ENCODE results near the gene CYTH3.

Gene CYTH3

GRCh38 chr7:6182993-6183392, 89.4 kb downstream of the CYTH3 start:
- DNase-seq = no peak

DNA sequence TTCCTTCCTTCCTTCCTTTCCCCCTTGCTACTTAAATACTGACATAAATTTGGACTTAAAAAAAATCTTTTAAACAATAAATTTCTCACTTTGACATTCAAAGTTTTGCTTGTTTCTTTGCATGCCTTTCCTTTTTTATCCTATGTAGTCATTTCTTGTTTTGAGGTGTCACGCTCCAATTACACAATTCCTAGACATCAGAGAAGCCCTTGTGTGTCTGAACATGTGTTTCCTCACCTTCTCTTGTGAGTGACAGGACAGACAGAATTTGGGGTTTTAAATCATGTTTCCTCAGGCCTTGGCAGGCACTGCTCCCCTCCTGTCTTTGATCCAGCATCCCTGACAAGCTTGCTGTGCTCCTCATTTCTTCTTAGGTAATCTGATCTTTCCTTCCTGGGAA, 91.3 kb downstream of the CYTH3 start:
- DNase-seq = no peak

- DNase-seq = no peak
These were observed 92.1 kb downstream of the CYTH3 start for GRCh38 chr7:6180344-6180725.

- no peak for DNase-seq
These were observed 92.6 kb downstream of the CYTH3 start for GRCh38 chr7:6179620-6180343.

- DNase-seq = no peak
These were observed 94.0 kb downstream of the CYTH3 start for GRCh38 chr7:6178298-6179029.

GRCh38 chr7:6175645-6176044, 96.8 kb downstream of the CYTH3 start:
- DNase-seq = no peak

- DNase-seq = no peak
These were observed 99.5 kb downstream of the CYTH3 start for GRCh38 chr7:6172910-6173295.

- DNase-seq = no peak
These were observed 100.1 kb downstream of the CYTH3 start for GRCh38 chr7:6172224-6172909.

DNA sequence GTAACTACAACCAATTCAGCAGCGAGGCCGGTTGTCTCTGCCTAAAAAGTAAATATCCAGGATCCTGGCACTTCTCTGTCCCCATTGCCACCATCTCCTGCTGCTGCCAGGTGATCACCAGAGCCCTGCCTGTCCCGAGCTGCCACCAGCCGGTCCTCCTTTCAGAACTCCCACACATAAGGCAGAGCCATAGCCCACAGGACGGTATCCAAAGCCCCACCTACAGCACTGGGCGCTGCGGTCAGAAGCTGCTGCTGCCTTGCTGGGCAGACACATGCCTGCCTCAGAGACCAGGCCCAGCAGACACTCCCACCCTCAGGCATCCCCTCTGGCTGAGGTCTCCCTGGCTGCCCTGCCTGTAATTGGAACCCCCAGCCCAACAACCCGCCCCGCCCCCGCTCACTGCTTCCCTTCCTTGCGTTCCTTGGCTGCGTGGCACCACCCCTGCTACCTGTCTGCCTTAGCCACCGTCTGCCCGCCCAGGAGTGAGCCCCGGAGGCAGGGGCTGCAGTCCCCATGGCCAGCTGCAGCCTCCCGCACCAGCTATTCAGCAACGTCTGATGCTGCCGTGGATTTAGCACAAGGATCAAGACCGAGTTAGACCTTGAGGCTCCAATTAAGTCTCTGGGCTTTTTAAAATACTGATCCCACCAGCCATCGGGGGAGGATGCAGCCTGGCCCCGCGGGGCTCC, 100.7 kb downstream of the CYTH3 start:
- DNase-seq = no peak

DNA sequence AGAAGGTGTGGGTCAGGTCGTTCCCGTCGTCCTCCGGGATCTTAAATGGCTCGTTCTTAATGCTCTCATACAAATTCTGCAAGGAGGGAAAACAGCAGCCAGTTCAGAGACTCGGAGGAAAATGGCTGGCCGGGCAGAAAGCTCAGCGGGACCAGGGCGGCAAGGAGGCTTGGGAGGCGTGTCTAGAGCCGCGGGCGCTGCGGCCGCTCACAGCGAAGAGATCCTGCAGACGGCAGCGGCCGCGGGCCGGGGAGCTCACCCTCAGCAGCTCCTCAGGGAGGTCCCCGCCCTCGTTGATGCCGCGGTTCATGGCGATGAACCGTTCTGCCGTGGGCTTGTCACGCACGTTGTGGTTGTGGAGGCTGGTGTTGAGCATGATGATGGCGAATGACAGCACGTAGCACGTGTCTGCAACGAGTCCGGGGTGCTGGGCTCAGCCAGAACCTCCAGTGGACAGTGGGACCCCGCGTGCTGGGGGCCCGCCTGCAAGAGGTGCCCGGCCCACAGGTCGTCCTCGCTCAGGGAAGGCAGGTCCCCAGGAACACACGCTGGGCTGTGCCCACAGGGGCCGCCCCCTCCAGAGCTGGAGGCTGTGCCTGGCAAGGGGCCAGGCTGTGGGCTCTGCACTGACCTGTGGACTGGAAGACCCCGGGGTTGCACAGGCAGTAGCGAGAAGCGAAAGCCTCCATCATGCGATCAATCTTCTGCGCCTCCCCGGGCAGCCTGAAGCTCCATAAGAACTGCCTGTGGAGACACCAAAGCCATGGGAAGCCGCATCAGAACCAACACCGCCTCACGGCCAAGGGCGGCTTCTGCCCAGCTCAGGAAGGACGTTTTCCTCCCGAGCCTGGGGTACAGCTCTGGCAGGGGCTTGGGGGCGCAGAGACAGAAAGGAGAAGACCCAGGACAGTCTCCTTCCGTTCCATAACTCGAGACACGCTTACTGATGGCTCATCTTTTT, 101.6 kb downstream of the CYTH3 start:
- no peak for DNase-seq

- DNase-seq = no peak
These were observed 102.5 kb downstream of the CYTH3 start for GRCh38 chr7:6169805-6170520.

DNA sequence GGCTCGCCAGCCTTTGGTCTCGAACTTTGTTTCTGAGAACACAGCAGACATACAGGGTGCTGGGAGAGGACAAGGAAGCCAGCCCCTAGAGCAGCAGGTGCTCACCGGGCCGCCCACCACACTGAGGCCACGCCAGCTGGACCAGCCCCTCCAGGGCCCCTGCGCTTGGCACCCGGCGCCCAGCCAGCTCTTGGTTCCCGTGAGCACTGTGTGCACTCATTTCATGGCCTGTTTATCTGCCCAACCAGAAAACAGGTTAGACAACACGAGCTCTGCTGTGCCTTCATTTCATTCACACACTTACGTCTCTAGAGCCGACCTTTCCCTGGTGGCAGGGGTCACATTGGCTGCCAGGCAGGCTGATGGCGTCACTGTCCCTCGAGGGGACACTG, 104.0 kb downstream of the CYTH3 start:
- DNase-seq = no peak

- no peak for DNase-seq
These were observed 104.6 kb downstream of the CYTH3 start for GRCh38 chr7:6167587-6168476.

DNA sequence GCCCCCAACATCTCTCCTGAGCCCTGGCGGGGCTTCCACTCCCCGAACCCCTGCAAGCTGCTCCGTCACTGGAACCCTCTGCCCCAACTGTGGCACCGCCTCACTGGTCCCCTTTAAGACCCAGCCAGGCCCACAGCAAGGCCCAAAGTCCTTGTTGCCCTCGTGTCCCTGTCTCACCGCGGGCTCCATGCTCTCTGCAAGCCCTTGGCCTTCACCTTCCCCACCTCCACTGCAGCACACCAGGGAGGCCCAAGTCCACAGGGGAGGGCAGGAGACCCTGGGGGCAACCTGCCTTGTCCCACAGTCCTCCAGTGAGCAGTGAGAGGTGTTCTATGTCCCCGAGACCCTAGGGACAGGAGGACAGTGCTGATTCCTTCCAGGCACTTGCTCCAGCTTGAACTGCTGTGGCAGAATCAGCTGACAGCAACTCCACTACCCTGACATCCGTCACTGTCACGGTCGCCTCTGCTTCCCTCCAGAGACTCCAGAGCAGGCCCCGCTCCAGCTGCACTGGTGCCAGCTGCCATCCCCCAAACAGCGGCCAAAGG, 105.3 kb downstream of the CYTH3 start:
- no peak for DNase-seq

DNA sequence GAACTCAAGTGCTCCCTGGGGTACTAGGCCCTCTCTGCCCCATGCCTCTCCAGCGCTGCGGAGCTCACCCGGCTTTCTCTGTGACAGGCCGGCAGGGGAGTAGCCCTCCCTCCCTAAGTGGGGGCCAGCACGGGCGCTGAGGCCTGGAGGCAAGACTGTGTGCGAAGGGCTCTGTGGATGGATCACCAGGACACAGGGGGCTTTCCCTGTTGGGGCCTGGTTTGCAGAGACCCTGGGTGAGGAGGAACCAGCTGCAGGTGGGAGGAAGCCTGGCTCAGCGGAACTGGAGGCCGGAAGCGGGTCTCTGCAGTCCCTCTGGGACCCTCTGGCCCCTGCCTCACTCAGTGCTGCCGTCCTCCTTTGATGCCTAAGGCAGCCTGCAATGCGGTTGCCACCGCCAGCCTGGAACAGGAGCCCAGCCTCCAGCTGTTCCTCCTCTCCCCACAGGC, 106.0 kb downstream of the CYTH3 start:
- DNase-seq = no peak

- no peak for DNase-seq
These were observed 106.7 kb downstream of the CYTH3 start for GRCh38 chr7:6165521-6166320.

DNA sequence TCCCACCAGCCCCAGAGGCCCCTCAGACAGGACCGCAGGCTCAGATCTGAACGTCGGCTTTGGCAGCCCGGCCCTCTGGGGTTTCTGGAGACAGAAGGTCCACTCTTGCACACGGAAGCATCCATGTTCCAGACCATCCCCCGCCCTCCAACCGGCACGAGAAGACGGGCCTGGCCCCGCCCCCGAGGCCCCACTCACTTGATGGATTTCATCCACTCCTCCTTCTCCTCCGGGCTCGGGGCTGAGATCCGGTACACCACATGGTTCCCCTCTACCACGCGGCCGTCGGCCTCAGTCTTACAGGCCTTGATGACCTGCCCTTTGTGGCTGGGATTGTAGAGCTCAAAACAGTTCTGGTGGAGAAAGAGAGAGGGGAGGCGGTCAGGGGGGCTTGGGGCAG, 107.3 kb downstream of the CYTH3 start:
- DNase-seq = no peak

GRCh38 chr7:6164491-6164890, 107.9 kb downstream of the CYTH3 start:
- no peak for DNase-seq

- DNase-seq = no peak
These were observed 108.4 kb downstream of the CYTH3 start for GRCh38 chr7:6164010-6164409.
